Panc1 (cell line): ENCODE results near the gene UGGT2. TPM values are rescaled to one million over a fixed set of nuclear protein-coding genes. Genes with fewer than 3 reads are reported as not detected.

Experiments
- ATAC-seq: fragments of 200-7000 bp; cut with Tn5 transposase; 2 replicates; pipeline ENCODE4 v1.9.1; 2020; ENCODE audit warnings: mild to moderate bottlenecking, moderate library complexity
- BruUV-seq: library from RNA; stranded (reverse); fragments of 400-500 nt; replicated peaks from 2 replicates; lab custom pipeline; 2021; lab: Mats Ljungman, UMichigan
- CTCF ChIA-PET: fragments of 300-600 bp; sonication (Branson Sonifier 250); formaldehyde crosslinking; loops from one replicate; lab custom pipeline; 2022; ENCODE audit warnings: antibody characterized with exemption; lab: Charles Lee
- POLR2A ChIA-PET: fragments of 300-600 bp; sonication (Branson Sonifier 250); formaldehyde crosslinking; loops from one replicate; lab custom pipeline; 2022; ENCODE audit warnings: antibody characterized with exemption; lab: Charles Lee
- DNase-seq: peaks from one replicate; pipeline ENCODE4 v3.0.0-alpha.2; 2010; ENCODE audit warnings: low read depth, low spot score
- H3K27ac ChIP-seq: 2 replicates; pipeline ENCODE4 v1.5.1; 2011; ENCODE audit warnings: mild to moderate bottlenecking, low read length, inconsistent platforms
- H3K27me3 ChIP-seq: fragments of 200-500 bp; sonication (Bioruptor generic); 2 replicates; pipeline ENCODE4 v1.6.0; 2014; ENCODE audit warnings: low read length, inconsistent platforms; ENCODE audit not compliant: control insufficient read depth, insufficient read depth
- H3K36me3 ChIP-seq: fragments of 200-500 bp; sonication (Bioruptor generic); 2 replicates; pipeline ENCODE4 v1.5.1; 2014; ENCODE audit warnings: inconsistent platforms, mild to moderate bottlenecking, low read length, moderate library complexity; ENCODE audit not compliant: control insufficient read depth, insufficient read depth
- H3K4me1 ChIP-seq: 2 replicates; pipeline ENCODE4 v1.5.1; 2011; ENCODE audit warnings: inconsistent platforms, mild to moderate bottlenecking, low read length, moderate library complexity; ENCODE audit not compliant: control insufficient read depth, insufficient read depth
- H3K4me3 ChIP-seq, 2 experiments: 2 replicates each; pipeline ENCODE4 v1.5.1; 2011 to 2012; ENCODE audit warnings: low read depth in 2 of 2, low read length in 2 of 2, mild to moderate bottlenecking in 2 of 2, inconsistent platforms in 1 of 2, moderate library complexity in 1 of 2
- H3K9me3 ChIP-seq: fragments of 200-500 bp; sonication (Bioruptor generic); 2 replicates; pipeline ENCODE4 v1.5.1; 2014; ENCODE audit warnings: low read depth, mild to moderate bottlenecking, inconsistent platforms, low read length, moderate library complexity; ENCODE audit not compliant: control insufficient read depth, insufficient read depth
- POLR2AphosphoS5 ChIP-seq: IDR thresholded peaks from 2 replicates; pipeline ENCODE4 v1.6.1; 2012; ENCODE audit warnings: mild to moderate bottlenecking, low read depth, low read length, moderate library complexity
- SIN3A ChIP-seq: IDR thresholded peaks from 2 replicates; pipeline ENCODE4 v1.6.1; 2012; ENCODE audit warnings: low read depth, mild to moderate bottlenecking, low read length, moderate library complexity, borderline replicate concordance; ENCODE audit not compliant: insufficient read depth
- TCF7L2 ChIP-seq: IDR thresholded peaks from 2 replicates; pipeline ENCODE4 v1.6.1; 2011; ENCODE audit warnings: mild to moderate bottlenecking, low read depth, low read length, inconsistent platforms
- in situ Hi-C: cut with HindIII; loops from 2 replicates; pipeline ENCODE4 v1.10.0; 2016; ENCODE audit warnings: low sequenced_read_pairs, low pct_unique_long_range_greater_than_20kb
- intact Hi-C: fragments of 100-400 bp; cut with micrococcal nuclease; formaldehyde crosslinking; loops from one replicate; pipeline ENCODE4 v1.10.0; 2022; ENCODE audit not compliant: unreplicated experiment
- total RNA-seq: library from RNA; stranded (reverse); gene quantifications from one replicate; pipeline ENCODE4 v1.2.1, GENCODE V29; 2021; ENCODE audit not compliant: unreplicated experiment
- TF ChIP-seq, protein P1 (sequence below): fragments of 450-650 bp; IDR thresholded peaks from 2 replicates; pipeline ENCODE4 v1.5.1; 2017; ENCODE audit warnings: mild to moderate bottlenecking
- TF ChIP-seq, protein P2 (sequence below), 2 experiments: IDR thresholded peaks; 2 replicates each; pipeline ENCODE4 v1.6.1; 2011 to 2012; ENCODE audit warnings: low read depth in 2 of 2, control low read depth in 1 of 2, low read length in 1 of 2, mild to moderate bottlenecking in 1 of 2, moderate library complexity in 1 of 2; ENCODE audit not compliant: insufficient read depth in 1 of 2

The UGGT2 gene
- total RNA-seq, 1 experiment from 2014 or later = 22.9 TPM

DNA sequence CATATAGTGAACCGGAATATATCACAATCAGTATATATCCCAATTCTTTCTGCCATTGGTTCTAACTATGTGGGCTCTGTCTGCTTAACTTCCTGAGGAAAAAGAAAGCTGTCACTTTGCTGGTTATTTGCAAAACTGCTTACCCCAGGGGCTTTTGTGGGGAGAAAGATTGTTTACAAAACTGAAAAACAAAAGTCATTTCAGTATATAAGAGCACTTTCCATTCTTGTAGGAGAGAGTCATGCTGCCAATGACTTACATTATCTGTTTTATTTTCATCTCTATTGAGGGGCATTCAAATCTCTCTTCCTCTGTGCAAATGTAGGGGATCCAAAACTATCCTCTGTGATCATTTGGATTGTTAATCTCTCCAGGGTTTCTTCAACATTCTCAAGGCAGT lies 33.5 kb upstream of the UGGT2 start:
- intact Hi-C loops (no loop called here), in situ Hi-C loops (no loop called here)
- ATAC-seq = no peak

DNA sequence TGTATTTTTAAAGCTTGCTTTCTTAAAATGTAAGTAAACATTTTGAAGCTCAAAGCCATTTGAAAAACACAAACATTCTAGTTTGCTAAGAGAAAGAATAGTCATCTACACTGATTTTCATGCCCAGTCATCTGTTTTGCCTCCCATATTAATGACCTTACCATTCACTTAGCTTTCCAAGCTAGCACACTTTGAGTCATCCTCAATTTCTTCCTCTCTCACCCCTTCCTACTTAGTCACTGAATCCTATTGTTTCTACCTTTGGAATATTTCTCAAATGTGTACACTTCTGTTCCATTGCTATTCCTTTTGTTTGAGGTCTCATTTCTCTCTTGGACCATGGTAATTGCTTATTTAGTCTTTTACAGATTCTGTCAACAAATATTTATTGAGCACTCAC lies 29.4 kb upstream of the UGGT2 start:
- Histone ChIP-seq H3K9me3 (no peaks in the 10 kb centered on the region), H3K4me1 (no peaks in the 10 kb centered on the region), H3K27ac (no peak overlapping the region), H3K4me3 (no peak overlapping the region), H3K36me3 (no peaks in the 10 kb centered on the region), H3K27me3 (peaks cover 18% of the 10 kb centered on the region)
- ChIA-PET CTCF (no interaction called here), POLR2A (no interaction called here)
- TF ChIP-seq TCF7L2 = no peak
- no peak for TF ChIP-seq SIN3A
- TF ChIP-seq POLR2AphosphoS5 = no peak
- TF ChIP-seq, protein P1, sequence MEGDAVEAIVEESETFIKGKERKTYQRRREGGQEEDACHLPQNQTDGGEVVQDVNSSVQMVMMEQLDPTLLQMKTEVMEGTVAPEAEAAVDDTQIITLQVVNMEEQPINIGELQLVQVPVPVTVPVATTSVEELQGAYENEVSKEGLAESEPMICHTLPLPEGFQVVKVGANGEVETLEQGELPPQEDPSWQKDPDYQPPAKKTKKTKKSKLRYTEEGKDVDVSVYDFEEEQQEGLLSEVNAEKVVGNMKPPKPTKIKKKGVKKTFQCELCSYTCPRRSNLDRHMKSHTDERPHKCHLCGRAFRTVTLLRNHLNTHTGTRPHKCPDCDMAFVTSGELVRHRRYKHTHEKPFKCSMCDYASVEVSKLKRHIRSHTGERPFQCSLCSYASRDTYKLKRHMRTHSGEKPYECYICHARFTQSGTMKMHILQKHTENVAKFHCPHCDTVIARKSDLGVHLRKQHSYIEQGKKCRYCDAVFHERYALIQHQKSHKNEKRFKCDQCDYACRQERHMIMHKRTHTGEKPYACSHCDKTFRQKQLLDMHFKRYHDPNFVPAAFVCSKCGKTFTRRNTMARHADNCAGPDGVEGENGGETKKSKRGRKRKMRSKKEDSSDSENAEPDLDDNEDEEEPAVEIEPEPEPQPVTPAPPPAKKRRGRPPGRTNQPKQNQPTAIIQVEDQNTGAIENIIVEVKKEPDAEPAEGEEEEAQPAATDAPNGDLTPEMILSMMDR = no peak
- TF ChIP-seq, protein P2, sequence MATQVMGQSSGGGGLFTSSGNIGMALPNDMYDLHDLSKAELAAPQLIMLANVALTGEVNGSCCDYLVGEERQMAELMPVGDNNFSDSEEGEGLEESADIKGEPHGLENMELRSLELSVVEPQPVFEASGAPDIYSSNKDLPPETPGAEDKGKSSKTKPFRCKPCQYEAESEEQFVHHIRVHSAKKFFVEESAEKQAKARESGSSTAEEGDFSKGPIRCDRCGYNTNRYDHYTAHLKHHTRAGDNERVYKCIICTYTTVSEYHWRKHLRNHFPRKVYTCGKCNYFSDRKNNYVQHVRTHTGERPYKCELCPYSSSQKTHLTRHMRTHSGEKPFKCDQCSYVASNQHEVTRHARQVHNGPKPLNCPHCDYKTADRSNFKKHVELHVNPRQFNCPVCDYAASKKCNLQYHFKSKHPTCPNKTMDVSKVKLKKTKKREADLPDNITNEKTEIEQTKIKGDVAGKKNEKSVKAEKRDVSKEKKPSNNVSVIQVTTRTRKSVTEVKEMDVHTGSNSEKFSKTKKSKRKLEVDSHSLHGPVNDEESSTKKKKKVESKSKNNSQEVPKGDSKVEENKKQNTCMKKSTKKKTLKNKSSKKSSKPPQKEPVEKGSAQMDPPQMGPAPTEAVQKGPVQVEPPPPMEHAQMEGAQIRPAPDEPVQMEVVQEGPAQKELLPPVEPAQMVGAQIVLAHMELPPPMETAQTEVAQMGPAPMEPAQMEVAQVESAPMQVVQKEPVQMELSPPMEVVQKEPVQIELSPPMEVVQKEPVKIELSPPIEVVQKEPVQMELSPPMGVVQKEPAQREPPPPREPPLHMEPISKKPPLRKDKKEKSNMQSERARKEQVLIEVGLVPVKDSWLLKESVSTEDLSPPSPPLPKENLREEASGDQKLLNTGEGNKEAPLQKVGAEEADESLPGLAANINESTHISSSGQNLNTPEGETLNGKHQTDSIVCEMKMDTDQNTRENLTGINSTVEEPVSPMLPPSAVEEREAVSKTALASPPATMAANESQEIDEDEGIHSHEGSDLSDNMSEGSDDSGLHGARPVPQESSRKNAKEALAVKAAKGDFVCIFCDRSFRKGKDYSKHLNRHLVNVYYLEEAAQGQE (IDR thresholded peaks at IDR 0.05; ENCODE audit: insufficient read depth in 1 of 2, low read depth in 2 of 2, low read length in 1 of 2) = no peak
- intact Hi-C loops (no loop called here), in situ Hi-C loops (no loop called here)
- ATAC-seq (no peak), DNase-seq (no peak)
- BruUV-seq = no TSS peak

More for the DNA sequence above, 33.5 kb upstream of the UGGT2 start:
- H3K4me3 ChIP-seq = no peak overlapping the region
- H3K27ac ChIP-seq = no peak overlapping the region
- BruUV-seq = no TSS peak
- no peaks in the 10 kb centered on the region for H3K36me3 ChIP-seq
- H3K27me3 ChIP-seq = peaks cover 33% of the 10 kb centered on the region
- ChIA-PET POLR2A (no interaction called here), CTCF (no interaction called here)
- no peaks in the 10 kb centered on the region for H3K9me3 ChIP-seq
- TF ChIP-seq TCF7L2 = no peak
- no peak for DNase-seq
- H3K4me1 ChIP-seq = no peaks in the 10 kb centered on the region; the same call in 1 of the 2 replicates

DNA sequence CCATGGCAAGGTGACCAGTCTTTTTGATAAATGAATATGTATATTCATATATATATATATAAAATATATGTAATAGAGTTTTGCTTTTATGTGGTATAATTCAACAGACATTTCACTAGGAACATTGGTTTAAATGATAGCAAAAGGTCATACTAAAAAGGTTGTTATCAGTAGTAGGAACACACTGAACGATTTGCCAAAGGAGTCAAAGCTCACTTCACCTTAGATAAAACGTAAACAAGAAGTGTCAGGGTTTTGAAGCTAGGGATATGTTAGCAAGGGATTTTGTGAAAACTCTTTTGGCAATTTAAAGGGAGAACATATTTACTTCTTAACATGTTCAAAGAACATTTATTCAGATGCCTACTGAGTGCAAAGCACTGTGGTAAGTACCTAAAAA lies 28.7 kb upstream of the UGGT2 start:
- Histone ChIP-seq H3K4me1 (no peaks in the 10 kb centered on the region), H3K9me3 (no peaks in the 10 kb centered on the region), H3K4me3 (no peak overlapping the region), H3K27ac (no peak overlapping the region), H3K36me3 (no peaks in the 10 kb centered on the region), H3K27me3 (peaks cover 11% of the 10 kb centered on the region)
- in situ Hi-C loops (no loop called here), intact Hi-C loops (no loop called here)
- ChIA-PET POLR2A (no interaction called here), CTCF (no interaction called here)
- DNase-seq (no peak), ATAC-seq (no peak)
- BruUV-seq = no TSS peak
- TF ChIP-seq, protein P1 = no peak
- no peak for TF ChIP-seq SIN3A
- no peak for TF ChIP-seq TCF7L2
- no peak for TF ChIP-seq POLR2AphosphoS5
- TF ChIP-seq, protein P2 (IDR thresholded peaks at IDR 0.05; ENCODE audit: insufficient read depth in 1 of 2, low read depth in 2 of 2, low read length in 1 of 2) = no peak
